ENCODE measurements around the gene FAM76A.
"Not testable (repeated sequence)": the region's sequence is repeated elsewhere in the genome, so short reads cannot be mapped to it uniquely, and the experiment has no call there.

FAM76A gene

DNA sequence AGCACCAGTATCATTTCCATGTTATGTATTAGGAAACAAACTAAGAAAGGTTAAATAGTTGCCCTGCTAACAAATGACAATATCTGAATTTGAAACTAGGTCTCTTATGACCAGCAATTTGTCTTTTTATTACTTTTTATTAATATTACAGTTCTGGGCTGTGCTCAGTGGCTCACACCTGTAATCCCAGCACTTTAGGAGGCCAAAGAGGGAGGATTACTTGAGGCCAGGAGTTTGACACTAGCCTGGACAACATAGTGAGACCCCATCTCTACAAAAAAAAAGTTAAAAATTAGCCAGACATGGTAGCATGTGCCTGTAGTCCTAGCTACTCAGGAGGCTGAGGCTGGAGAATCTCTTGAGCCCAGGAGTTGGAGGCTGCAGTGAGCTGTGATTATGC, 50.5 kb downstream of the FAM76A start:
- not testable (repeated sequence) for H2BK120ac ChIP-seq (ENCODE audit: low read depth, low read length); H2BK15ac ChIP-seq (ENCODE audit: low read length); H3K4me1 ChIP-seq (ENCODE audit: control insufficient read depth in 2 of 2, insufficient read depth in 1 of 2, low read depth in 1 of 2, low read length in 2 of 2); H3K18ac ChIP-seq (ENCODE audit: low read length); H2BK12ac ChIP-seq (ENCODE audit: low read length); H3K9ac ChIP-seq (ENCODE audit: low read depth, low read length, poor library complexity); H4K8ac ChIP-seq (ENCODE audit: low read depth, low read length); H3K27me3 ChIP-seq (ENCODE audit: control insufficient read depth in 3 of 3, insufficient read depth in 3 of 3, low read depth in 1 of 3, low read length in 3 of 3); H4K91ac ChIP-seq (ENCODE audit: low read depth, low read length, poor library complexity); H3K4me2 ChIP-seq (ENCODE audit: insufficient read depth, low read length, poor library complexity, severe bottlenecking); H3K79me1 ChIP-seq (ENCODE audit: low read depth, low read length); H2AK5ac ChIP-seq (ENCODE audit: low read depth, low read length); H3K23ac ChIP-seq (ENCODE audit: low read depth, low read length, poor library complexity); H3K36me3 ChIP-seq (replicated peaks in 1 of 2; ENCODE audit: control insufficient read depth in 2 of 2, insufficient read depth in 2 of 2, low read length in 2 of 2); H3K27ac ChIP-seq (replicated peaks; ENCODE audit: low read length); H2AFZ ChIP-seq (ENCODE audit: low read length); DNase-seq (ENCODE audit: low spot score); H3K4me3 ChIP-seq (ENCODE audit: low read length in 2 of 2); H3K14ac ChIP-seq (ENCODE audit: low read length); H2BK5ac ChIP-seq (ENCODE audit: low read length); H3K9me3 ChIP-seq (replicated peaks in 1 of 2; ENCODE audit: control insufficient read depth in 2 of 2, insufficient read depth in 1 of 2, low read depth in 1 of 2, low read length in 2 of 2); H3K4ac ChIP-seq (ENCODE audit: low read length)

GRCh38 chr1:27778056-27778455, 52.3 kb downstream of the FAM76A start:
- Histone ChIP-seq H3K14ac (ENCODE audit: low read length) (no peak overlapping the region), H3K79me1 (ENCODE audit: low read depth, low read length) (peaks cover 8% of the 10 kb centered on the region), H4K8ac (ENCODE audit: low read depth, low read length) (no peak overlapping the region), H3K4ac (ENCODE audit: low read length) (no peak overlapping the region), H3K18ac (ENCODE audit: low read length) (no peak overlapping the region), H3K27me3 (ENCODE audit: control insufficient read depth in 3 of 3, insufficient read depth in 3 of 3, low read depth in 1 of 3, low read length in 3 of 3) (no peaks in the 10 kb centered on the region), H3K4me2 (ENCODE audit: insufficient read depth, low read length, poor library complexity, severe bottlenecking) (no peak overlapping the region), H4K91ac (ENCODE audit: low read depth, low read length, poor library complexity) (no peak overlapping the region), H3K36me3 (replicated peaks in 1 of 2; ENCODE audit: control insufficient read depth in 2 of 2, insufficient read depth in 2 of 2, low read length in 2 of 2) (no peaks in the 10 kb centered on the region), H3K9me3 (replicated peaks in 1 of 2; ENCODE audit: control insufficient read depth in 2 of 2, insufficient read depth in 1 of 2, low read depth in 1 of 2, low read length in 2 of 2) (no peaks in the 10 kb centered on the region), H2AK5ac (ENCODE audit: low read depth, low read length) (no peak overlapping the region), H2AFZ (ENCODE audit: low read length) (no peak overlapping the region), H3K23ac (ENCODE audit: low read depth, low read length, poor library complexity) (no peak overlapping the region), H2BK120ac (ENCODE audit: low read depth, low read length) (no peak overlapping the region), H3K4me3 (ENCODE audit: low read length in 2 of 2) (no peak overlapping the region), H2BK5ac (ENCODE audit: low read length) (no peak overlapping the region), H2BK12ac (ENCODE audit: low read length) (no peak overlapping the region), H3K4me1 (ENCODE audit: control insufficient read depth in 2 of 2, insufficient read depth in 1 of 2, low read depth in 1 of 2, low read length in 2 of 2) (peaks cover 4 to 5% of the 10 kb centered on the region in 2 donors), H3K27ac (replicated peaks; ENCODE audit: low read length) (no peak overlapping the region), H2BK15ac (ENCODE audit: low read length) (no peak overlapping the region), H3K9ac (ENCODE audit: low read depth, low read length, poor library complexity) (no peak overlapping the region)
- no CpG with 5 or more reads among the region's 3 CpGs for WGBS, 2 donors (ENCODE audit: extremely low coverage in 2 of 2, insufficient read length in 2 of 2, insufficient replicate concordance in 1 of 2)
- no peak for DNase-seq (ENCODE audit: low spot score)

DNA sequence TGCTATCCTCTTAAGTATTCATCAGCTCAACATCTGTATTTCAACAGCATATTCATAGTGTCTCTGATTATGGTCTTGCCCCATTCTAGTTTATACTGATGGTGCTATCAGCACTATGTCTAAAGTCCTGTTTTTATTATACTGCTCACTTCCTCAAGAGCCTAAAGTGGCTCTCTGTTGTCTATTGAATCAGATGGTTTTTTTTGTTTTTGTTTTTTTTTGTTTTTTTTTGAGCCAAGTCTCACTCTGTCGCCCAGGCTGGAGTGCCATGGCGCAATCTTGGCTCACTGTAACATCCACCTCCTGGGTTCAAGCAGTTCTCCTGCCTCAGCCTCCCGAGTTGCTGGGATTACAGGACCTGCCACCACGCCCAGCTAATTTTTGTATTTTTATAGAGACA, 53.4 kb downstream of the FAM76A start:
- Histone ChIP-seq H3K4ac (ENCODE audit: low read length) (no peak overlapping the region), H2BK5ac (ENCODE audit: low read length) (no peak overlapping the region), H3K27me3 (ENCODE audit: control insufficient read depth in 3 of 3, insufficient read depth in 3 of 3, low read depth in 1 of 3, low read length in 3 of 3) (no peaks in the 10 kb centered on the region)

DNA sequence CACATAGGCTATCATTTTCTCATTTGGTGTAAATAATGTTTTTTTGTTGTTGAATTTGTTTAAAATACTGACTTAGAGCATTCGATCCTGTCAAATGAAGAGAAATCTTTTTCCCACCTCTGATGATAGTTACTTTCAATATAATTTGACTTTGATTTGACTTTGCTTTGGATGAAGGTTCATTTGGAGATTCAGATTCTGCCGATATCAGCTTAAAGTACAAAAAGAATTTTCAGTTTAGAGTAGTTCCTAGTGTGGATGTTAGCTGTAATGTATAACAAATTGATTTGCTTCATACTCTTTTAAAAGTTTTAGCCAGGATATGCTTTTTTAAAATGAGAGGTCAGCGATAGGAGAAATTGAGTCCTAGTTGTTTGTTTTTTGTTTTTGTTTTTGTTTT, 57.2 kb downstream of the FAM76A start:
- H3K27me3 ChIP-seq (ENCODE audit: control insufficient read depth in 3 of 3, insufficient read depth in 3 of 3, low read depth in 1 of 3, low read length in 3 of 3): no peaks in the 10 kb centered on the region
- no peak overlapping the region for H3K4me2 ChIP-seq (ENCODE audit: insufficient read depth, low read length, poor library complexity, severe bottlenecking)
- H3K14ac ChIP-seq (ENCODE audit: low read length): no peak overlapping the region
- no peak overlapping the region for H4K91ac ChIP-seq (ENCODE audit: low read depth, low read length, poor library complexity)
- H3K9me3 ChIP-seq (replicated peaks in 1 of 2; ENCODE audit: control insufficient read depth in 2 of 2, insufficient read depth in 1 of 2, low read depth in 1 of 2, low read length in 2 of 2): no peaks in the 10 kb centered on the region
- H2BK5ac ChIP-seq (ENCODE audit: low read length): no peak overlapping the region
- H3K4ac ChIP-seq (ENCODE audit: low read length): no peak overlapping the region
- DNase-seq (ENCODE audit: low spot score): no peak
- no peaks in the 10 kb centered on the region for H3K36me3 ChIP-seq (replicated peaks in 1 of 2; ENCODE audit: control insufficient read depth in 2 of 2, insufficient read depth in 2 of 2, low read length in 2 of 2)
- H3K18ac ChIP-seq (ENCODE audit: low read length): no peak overlapping the region
- H4K8ac ChIP-seq (ENCODE audit: low read depth, low read length): no peak overlapping the region
- H2BK120ac ChIP-seq (ENCODE audit: low read depth, low read length): no peak overlapping the region
- peaks cover 4% of the 10 kb centered on the region for H3K79me1 ChIP-seq (ENCODE audit: low read depth, low read length)
- H2BK12ac ChIP-seq (ENCODE audit: low read length): no peak overlapping the region
- no peak overlapping the region for H3K23ac ChIP-seq (ENCODE audit: low read depth, low read length, poor library complexity)
- H2BK15ac ChIP-seq (ENCODE audit: low read length): no peak overlapping the region
- WGBS, 2 donors (ENCODE audit: extremely low coverage in 2 of 2, insufficient read length in 2 of 2, insufficient replicate concordance in 1 of 2): no CpG with 5 or more reads among the region's 3 CpGs
- no peak overlapping the region for H3K9ac ChIP-seq (ENCODE audit: low read depth, low read length, poor library complexity)
- no peak overlapping the region for H2AK5ac ChIP-seq (ENCODE audit: low read depth, low read length)
- H3K27ac ChIP-seq (replicated peaks; ENCODE audit: low read length): no peak overlapping the region
- H2AFZ ChIP-seq (ENCODE audit: low read length): no peak overlapping the region
- no peak overlapping the region for H3K4me3 ChIP-seq (ENCODE audit: low read length in 2 of 2)
- H3K4me1 ChIP-seq (ENCODE audit: control insufficient read depth in 2 of 2, insufficient read depth in 1 of 2, low read depth in 1 of 2, low read length in 2 of 2): no peaks in the 10 kb centered on the region

More for the DNA sequence above, 53.4 kb downstream of the FAM76A start:
- Histone ChIP-seq H3K36me3 (replicated peaks in 1 of 2; ENCODE audit: control insufficient read depth in 2 of 2, insufficient read depth in 2 of 2, low read length in 2 of 2) (no peaks in the 10 kb centered on the region), H3K9ac (ENCODE audit: low read depth, low read length, poor library complexity) (no peak overlapping the region), H3K79me1 (ENCODE audit: low read depth, low read length) (peaks cover 4% of the 10 kb centered on the region), H3K4me3 (ENCODE audit: low read length in 2 of 2) (no peak overlapping the region), H3K14ac (ENCODE audit: low read length) (no peak overlapping the region), H2BK120ac (ENCODE audit: low read depth, low read length) (no peak overlapping the region), H2BK15ac (ENCODE audit: low read length) (no peak overlapping the region), H3K4me1 (ENCODE audit: control insufficient read depth in 2 of 2, insufficient read depth in 1 of 2, low read depth in 1 of 2, low read length in 2 of 2) (peaks cover under 1 to 1% of the 10 kb centered on the region in 2 donors), H2AK5ac (ENCODE audit: low read depth, low read length) (no peak overlapping the region), H3K27ac (replicated peaks; ENCODE audit: low read length) (no peak overlapping the region), H3K4me2 (ENCODE audit: insufficient read depth, low read length, poor library complexity, severe bottlenecking) (no peak overlapping the region), H3K18ac (ENCODE audit: low read length) (no peak overlapping the region), H3K9me3 (replicated peaks in 1 of 2; ENCODE audit: control insufficient read depth in 2 of 2, insufficient read depth in 1 of 2, low read depth in 1 of 2, low read length in 2 of 2) (no peaks in the 10 kb centered on the region), H2BK12ac (ENCODE audit: low read length) (no peak overlapping the region), H3K23ac (ENCODE audit: low read depth, low read length, poor library complexity) (no peak overlapping the region), H4K91ac (ENCODE audit: low read depth, low read length, poor library complexity) (no peak overlapping the region), H4K8ac (ENCODE audit: low read depth, low read length) (no peak overlapping the region), H2AFZ (ENCODE audit: low read length) (no peak overlapping the region)
- no peak for DNase-seq (ENCODE audit: low spot score)
- WGBS, 2 donors (ENCODE audit: extremely low coverage in 2 of 2, insufficient read length in 2 of 2, insufficient replicate concordance in 1 of 2): no CpG with 5 or more reads among the region's 4 CpGs
